Hematopoietic multipotent progenitor cell (in vitro differentiated cells): ENCODE results near the gene IER3. TPM values are rescaled to one million over a fixed set of nuclear protein-coding genes. Genes with fewer than 3 reads are reported as not detected.

Experiments
- DNase-seq, 3 donors: peaks; one replicate each; pipeline ENCODE4 v3.0.0-alpha.2; 2011 to 2015; ENCODE audit warnings: low read depth in 2 of 3, low spot score in 2 of 3
- total RNA-seq: library from RNA; depleted of rRNA; stranded (reverse); fragments of >200 nt; gene quantifications from one replicate; pipeline ENCODE4 v1.2.3, GENCODE V29; 2012

Gene IER3
- total RNA-seq, 1 donor, result 4.3 TPM

DNA sequence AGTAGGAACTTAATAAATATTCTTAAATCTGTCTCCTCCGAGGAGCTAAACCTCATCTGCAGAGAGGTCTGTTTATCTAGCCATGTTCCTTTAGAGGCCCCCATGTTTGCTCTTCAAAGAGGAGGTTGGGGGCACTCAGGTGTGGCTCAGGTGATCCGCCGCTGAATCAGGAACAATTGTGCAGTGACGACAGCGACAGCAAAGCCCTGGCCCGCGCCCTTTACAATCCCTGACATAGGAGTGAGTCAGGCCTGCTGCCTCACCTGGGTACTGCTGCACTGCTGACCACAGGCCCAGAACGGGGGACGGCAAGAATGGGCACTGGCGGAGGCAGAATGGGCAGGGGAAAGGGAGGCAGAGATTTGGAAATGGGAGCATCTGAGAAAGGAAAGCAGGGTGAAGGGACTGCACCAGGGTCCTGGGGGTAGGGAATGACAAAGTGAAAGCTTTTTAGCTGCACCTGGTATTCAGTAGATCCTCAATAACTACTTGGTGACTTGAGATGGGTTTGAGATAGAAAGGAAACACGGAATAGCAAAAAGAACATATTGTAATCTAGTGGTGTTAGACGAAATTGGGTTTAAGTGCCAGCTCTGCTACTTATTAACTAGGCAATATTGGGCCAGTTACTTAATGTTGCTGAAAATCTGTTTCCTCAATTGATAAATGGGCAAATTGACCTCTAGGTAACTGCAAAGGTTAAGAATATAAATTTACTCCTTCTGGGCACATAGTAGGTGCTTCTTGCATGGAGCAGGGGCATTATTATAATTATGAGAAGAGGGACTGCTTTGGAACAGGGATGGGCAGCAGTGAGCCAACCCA, 5.4 kb upstream of the IER3 start:
- DNase-seq, result no peak

- DNase-seq, result no peak
These were observed 4.6 kb upstream of the IER3 start for GRCh38 chr6:30748851-30749540.

DNA sequence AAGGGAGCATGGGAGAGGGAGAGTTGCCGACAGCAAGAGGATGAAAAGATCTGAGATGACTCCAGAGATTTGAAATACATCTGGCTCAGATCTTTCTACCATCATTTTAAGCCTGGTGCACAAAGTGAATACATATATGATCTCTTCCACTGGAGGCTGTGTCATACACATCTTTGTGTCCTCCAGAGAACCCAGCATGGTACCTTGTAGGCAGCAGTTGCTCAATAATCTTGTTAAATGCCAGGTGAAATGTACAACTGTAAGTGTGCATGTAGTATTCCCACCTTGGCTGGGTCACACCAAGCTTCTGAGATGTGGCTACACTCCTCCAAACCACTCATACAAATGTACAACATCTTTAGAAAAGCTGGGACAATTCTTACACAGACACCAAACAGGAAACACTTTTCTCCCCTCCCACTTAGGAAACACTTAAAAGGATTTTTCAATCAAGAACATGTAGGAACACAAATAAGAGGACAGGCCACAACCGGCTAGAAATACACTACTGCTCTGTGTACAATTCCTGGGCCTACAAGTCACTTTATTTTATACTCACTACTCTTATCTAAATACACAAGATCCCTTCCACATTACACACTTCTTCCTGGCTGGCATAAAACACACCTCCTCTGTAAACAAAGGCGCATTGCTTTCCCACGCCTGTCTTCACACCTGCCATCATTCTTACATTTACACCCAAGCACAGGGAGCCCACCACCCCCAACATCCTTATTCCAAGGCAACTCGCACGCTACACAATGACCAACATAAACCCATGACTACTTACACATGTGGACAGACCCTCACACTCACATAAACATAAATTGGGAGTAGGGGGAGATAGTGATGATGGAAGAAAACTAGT, 3.8 kb upstream of the IER3 start:
- DNase-seq, result no peak

GRCh38 chr6:30747300-30747687, 2.9 kb upstream of the IER3 start:
- no peak for DNase-seq

DNA sequence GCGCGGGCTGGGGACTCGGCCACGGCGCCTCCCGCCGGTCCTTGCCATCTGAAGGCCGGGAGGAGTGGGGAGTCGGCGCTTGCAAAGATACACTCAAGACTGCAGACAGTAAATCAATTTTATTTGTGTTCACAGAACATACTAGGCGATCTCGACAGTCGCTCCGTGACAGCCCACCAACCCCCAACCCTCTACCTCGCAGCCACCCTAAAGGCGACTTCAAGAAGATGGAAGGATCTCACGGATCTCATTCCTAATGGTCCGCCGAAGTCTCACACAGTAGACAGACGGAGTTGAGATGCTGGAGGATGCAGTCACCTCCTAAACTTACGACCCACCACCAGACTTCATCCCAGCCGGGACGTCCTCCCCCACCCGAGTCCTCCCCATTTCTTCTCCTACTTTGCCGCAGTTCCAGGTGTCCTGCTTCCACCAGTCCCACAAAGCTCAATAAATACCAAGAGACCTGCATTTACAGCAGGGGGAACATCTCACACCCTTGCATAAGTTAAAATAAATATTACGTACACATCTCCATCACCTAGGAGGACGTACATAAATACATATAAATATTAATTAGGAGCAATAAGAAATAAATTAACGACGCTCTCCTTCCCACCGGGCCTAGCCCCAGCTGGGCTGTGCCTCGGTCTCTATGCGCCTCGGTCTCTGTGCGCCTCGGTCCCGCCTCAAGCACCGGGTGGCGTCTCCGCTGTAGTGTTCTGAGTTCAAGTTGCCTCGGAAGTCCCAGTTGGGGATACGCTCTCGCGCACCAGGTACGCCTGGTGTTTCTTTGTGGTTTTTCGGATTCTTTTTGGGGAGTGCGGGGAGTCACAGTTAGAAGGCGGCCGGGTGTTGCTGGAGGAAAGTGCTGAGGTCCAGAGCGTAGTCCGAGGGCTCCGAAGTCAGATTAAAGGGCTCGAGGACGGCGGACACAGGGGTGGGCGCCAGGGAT, 971 bp downstream of the IER3 start:
- no peak for DNase-seq

GRCh38 chr6:30742316-30743098, 1.8 kb downstream of the IER3 start, which contains the start of gene FLOT1:
Gene FLOT1, minus strand, starts transcription at chr6:30742687. Its CDS starts 498 bp downstream, at chr6:30742189.
- DNase-seq, result peak in 2 of 3 donors; percentile 78 to 87

GRCh38 chr6:30741789-30742315, 2.5 kb downstream of the IER3 start:
- no peak for DNase-seq

DNA sequence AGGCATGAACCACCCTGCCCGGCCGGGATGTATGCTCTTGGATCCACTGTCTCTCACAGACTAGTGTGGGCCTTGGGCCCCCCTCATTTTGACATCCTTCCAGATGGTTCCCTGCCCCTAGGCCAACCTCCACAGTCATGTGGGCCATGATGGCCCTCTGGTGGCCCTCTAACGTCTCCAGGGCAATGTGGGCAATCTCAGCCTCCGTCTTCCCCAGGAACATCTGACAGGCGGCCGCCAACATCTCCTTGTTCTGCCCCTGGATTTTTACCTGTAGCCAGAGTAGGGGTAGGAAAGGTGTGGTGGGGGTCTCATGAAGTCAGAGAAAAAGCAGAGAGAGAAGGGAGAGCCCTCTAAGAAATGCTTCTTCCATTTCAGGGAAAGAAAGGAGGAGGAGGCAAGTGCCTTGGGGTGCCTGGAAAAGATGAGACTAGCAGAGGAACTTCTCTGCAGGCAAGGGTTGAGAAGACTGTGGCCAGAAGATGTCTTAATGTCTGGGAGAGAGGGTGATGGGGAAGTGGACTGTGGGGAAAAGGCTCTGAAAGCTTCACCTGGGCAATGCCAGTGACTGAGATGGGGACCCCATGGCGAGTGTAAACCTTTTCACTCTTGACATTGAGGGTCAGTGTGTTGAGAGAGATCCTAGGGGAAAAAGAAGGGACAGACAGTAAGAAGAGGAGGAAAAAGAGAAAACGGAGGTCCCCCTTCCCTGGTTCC, 3.1 kb downstream of the IER3 start:
- DNase-seq, result no peak

GRCh38 chr6:30740540-30740870, 3.8 kb downstream of the IER3 start:
- DNase-seq, result no peak

GRCh38 chr6:30738532-30738931, 5.8 kb downstream of the IER3 start:
- no peak for DNase-seq

- DNase-seq, result no peak
These were observed 8.6 kb downstream of the IER3 start for GRCh38 chr6:30735668-30736314.

GRCh38 chr6:30732237-30732943, 12.0 kb downstream of the IER3 start:
- DNase-seq, result no peak

- peak in 2 of 3 donors; percentile 78 to 83 for DNase-seq
These were observed 13.5 kb downstream of the IER3 start for GRCh38 chr6:30730601-30731435.

- peak in 1 of 3 donors; percentile 31 for DNase-seq
These were observed 16.3 kb downstream of the IER3 start for GRCh38 chr6:30727920-30728553.

DNA sequence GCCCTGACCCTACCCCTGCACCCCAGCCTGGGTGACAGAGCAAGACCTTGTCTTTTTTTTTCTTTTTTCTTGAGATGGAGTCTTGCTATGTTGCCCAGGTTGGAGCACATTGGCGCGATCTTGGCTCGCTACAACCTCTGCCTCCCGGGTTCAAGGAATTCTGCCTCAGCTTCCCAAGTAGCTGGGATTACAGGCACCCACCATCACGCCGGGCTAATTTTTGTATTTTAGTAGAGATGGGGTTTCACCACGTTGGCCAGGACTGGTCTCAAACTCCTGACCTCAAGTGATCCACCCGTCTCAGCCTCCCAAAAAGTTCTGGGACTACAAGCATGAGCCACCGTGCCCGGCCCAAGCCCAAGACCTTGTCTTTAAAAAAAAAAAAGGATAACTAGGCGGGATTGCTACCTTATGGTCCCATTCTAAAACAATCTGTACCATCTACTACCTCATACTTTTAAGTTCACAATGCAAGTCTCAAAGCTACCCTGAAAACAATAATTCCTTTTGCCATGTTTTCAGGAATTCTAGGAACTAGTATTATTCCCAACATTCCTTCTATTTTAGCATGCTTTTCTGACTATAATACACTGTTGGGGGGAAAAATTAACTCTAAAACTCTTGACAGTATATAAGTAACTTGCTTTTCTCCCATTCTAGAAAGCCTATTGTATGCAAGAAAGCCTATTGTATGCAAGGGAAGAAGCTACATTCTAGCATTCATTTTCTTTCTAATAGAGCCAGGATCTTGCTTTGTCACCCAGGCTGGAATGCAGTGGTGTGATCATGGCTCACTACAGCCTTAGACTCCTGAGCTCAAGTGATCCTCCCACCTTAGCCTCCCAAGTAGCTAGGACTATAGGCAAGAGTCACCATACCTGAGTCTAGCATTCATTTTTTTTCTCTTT, 17.6 kb downstream of the IER3 start:
- DNase-seq, result no peak
